ENCODE measurements around the gene ANKRD53. TPM values are rescaled to one million over a fixed set of nuclear protein-coding genes. Genes with fewer than 3 reads are reported as not detected.
A peak's percentile ranks its signal among the peaks of the same experiment; 100 is the strongest.

ANKRD53 gene
- total and polyA plus RNA-seq, 8 donors, result 0.52 to 4.7 (median 3.0) TPM

DNA sequence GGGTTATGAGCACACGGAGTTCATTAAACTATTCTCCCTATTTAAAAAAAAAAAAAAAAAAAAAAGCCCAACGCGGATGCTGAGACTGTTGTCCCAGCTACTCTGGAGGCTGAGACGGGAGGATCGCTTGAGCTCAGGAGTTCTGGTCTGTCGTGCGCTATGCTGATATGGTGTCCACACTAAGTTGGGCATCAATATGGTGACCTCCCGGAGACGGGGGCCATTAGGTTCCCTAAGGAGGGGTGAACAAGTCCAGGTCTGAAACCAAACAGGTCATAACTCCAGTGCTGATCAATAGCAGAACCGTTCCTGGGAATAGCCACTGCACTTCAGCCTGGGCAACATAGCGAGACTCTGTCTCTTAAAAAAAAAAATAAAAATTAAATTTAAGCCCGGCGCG, 12.9 kb upstream of the ANKRD53 start:
- peaks cover 4 to 63% of the 10 kb centered on the region in 2 donors for H3K27me3 ChIP-seq

DNA sequence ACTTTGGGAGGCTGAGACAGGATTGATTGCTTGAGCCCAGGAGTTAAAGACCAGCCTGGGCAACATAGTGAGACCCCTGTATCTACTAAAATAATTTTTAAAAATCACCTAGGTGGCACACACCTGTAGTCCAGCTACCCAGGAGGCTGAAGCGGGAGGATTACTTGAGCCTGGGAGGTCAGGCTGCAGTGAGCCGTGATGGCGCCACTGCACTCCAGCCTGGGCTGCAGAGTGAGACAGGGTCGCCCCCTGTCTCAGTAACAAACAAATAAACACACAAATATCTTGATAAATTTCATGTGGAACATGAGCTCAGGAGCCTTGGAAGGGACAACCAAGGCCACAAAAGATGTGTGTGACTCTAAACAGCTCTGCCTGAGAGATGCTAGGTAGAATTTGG, 11.7 kb upstream of the ANKRD53 start:
- no peak overlapping the region for H3K27ac ChIP-seq
- H3K4me3 ChIP-seq, result no peak overlapping the region
- intact Hi-C loops (cut with DNase I), result no loop called here

More for the DNA sequence above, 12.9 kb upstream of the ANKRD53 start:
- Histone ChIP-seq H3K27ac (no peak overlapping the region), H3K4me1 (peaks cover 0 to 9% of the 10 kb centered on the region in 2 donors), H3K4me3 (peak overlapping the region in 1 of 2 donors; percentile 35), H3K9me3 (no peaks in the 10 kb centered on the region), H3K36me3 (no peaks in the 10 kb centered on the region)
- intact Hi-C loops (cut with DNase I), result no loop called here
- TF ChIP-seq CTCF (IDR thresholded peaks at IDR 0.05), result no peak
- DNase-seq (no peak), ATAC-seq (no peak)

GRCh38 chr2:70967189-70967588, 11.2 kb upstream of the ANKRD53 start:
- no peak for ATAC-seq
- Histone ChIP-seq H3K4me3 (no peak overlapping the region), H3K4me1 (peaks cover 0 to 9% of the 10 kb centered on the region in 2 donors), H3K27me3 (peaks cover 4 to 59% of the 10 kb centered on the region in 2 donors), H3K36me3 (no peaks in the 10 kb centered on the region), H3K27ac (no peak overlapping the region), H3K9me3 (no peaks in the 10 kb centered on the region)
- TF ChIP-seq CTCF (IDR thresholded peaks at IDR 0.05), result no peak
- DNase-seq, result no peak
- intact Hi-C loops (cut with DNase I), result no loop called here

More for the DNA sequence above, 11.7 kb upstream of the ANKRD53 start:
- peaks cover 0 to 9% of the 10 kb centered on the region in 2 donors for H3K4me1 ChIP-seq
- no peak for DNase-seq
- peaks cover 4 to 62% of the 10 kb centered on the region in 2 donors for H3K27me3 ChIP-seq
- TF ChIP-seq CTCF (IDR thresholded peaks at IDR 0.05), result no peak
- no peak for ATAC-seq
- H3K36me3 ChIP-seq, result no peaks in the 10 kb centered on the region
- H3K9me3 ChIP-seq, result no peaks in the 10 kb centered on the region

GRCh38 chr2:70974592-70974991, 3.8 kb upstream of the ANKRD53 start:
- H3K27ac ChIP-seq, result no peak overlapping the region
- intact Hi-C loops (cut with DNase I), result no loop called here
- no peak for TF ChIP-seq CTCF (IDR thresholded peaks at IDR 0.05)
- ATAC-seq (no peak), DNase-seq (no peak)
- H3K4me1 ChIP-seq, result peaks cover 10 to 25% of the 10 kb centered on the region in 2 donors
- no peaks in the 10 kb centered on the region for H3K9me3 ChIP-seq
- H3K4me3 ChIP-seq, result no peak overlapping the region
- H3K27me3 ChIP-seq, result peaks cover 0 to 23% of the 10 kb centered on the region in 2 donors
- no peaks in the 10 kb centered on the region for H3K36me3 ChIP-seq

DNA sequence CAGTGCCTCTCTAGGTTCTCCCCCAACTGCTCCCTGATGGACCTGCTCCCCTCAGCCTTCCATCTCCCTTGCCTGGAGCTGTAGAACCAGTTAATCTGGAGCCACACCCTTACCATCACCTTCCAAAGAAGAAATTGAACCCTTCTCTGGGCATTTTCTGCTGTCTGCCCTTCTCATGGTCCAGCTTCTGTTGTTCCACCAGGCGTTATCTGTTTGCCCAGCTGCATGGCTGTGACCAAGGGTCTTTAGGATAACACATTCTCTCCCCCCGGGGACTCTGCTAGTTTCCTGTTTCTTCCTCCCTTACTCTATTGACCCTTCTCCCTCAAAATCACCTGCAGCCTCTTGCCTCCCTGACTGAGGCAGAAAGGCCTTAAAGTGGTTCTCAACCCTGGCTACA, 3.2 kb upstream of the ANKRD53 start:
- Histone ChIP-seq H3K4me1 (peaks cover 10 to 25% of the 10 kb centered on the region in 2 donors), H3K4me3 (no peak overlapping the region), H3K9me3 (no peaks in the 10 kb centered on the region), H3K27me3 (peaks cover 0 to 23% of the 10 kb centered on the region in 2 donors), H3K36me3 (no peaks in the 10 kb centered on the region), H3K27ac (no peak overlapping the region)
- no peak for TF ChIP-seq CTCF (IDR thresholded peaks at IDR 0.05)
- ATAC-seq, result no peak
- intact Hi-C loops (cut with DNase I), result no loop called here
- no peak for DNase-seq

All from left lung (tissue), 10 donors.